KOPT-K1 (cell line): ENCODE results near the gene C1QTNF6.

ENCODE experiments used
- H3K27ac ChIP-seq: fragments of 200-600 bp; sonication (generic); 2 replicates; pipeline ENCODE4 v1.5.1; 2016; ENCODE audit warnings: antibody characterized with exemption, mild to moderate bottlenecking, low read depth, low read length; ENCODE audit not compliant: poor library complexity, severe bottlenecking
- H3K36me3 ChIP-seq: fragments of 200-600 bp; sonication (generic); 2 replicates; pipeline ENCODE4 v1.5.1; 2017; ENCODE audit warnings: antibody characterized with exemption, mild to moderate bottlenecking, low read length, moderate library complexity; ENCODE audit not compliant: insufficient read depth
- H3K9me3 ChIP-seq: fragments of 200-600 bp; sonication (generic); 2 replicates; pipeline ENCODE4 v1.5.1; 2017; ENCODE audit warnings: antibody characterized with exemption, low read length, mild to moderate bottlenecking; ENCODE audit not compliant: insufficient read depth, poor library complexity, severe bottlenecking

Gene C1QTNF6

DNA sequence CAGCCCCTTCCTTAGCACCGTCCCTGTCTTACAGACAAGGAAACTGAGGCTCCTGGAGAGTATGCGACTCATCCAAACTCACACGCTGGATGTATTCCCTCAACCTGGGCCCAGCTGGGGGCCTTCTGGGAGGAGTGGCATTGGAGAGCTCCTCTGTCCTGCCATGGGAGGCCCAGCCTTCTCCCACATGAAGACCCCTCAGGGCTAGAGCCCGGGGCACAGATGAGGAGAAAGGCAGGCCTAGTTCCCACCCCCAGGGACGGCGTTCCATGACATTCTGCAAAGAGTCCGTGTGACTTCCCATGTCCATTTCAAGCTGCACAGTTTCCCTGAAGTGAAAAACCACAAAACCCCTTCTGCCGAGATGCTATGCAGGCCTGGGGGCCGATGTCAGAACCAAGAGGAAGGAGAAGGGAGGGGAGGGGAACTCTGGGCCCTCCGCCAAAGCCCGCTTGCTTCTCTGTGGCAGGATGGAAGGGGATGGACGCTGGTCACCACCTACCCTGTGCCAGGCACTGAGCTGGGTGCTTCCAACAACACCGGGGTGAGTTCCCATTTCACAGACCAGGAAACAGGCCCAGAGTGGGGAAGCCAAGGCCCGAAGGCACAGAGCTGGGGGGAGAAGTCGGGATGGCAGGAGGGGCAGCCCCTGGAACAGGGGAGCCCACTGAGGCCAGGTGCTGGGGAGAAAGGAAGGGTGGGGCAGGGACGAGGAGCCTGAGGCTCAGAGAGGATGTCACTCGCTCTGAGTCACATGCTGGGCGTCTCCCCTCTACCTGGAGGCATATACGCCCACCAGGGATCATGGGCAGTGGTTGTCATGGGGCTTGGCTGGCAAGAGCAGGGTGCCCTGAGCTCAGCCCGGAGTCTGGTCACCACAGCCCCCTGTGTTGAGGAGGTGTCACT lies 40.3 kb upstream of the C1QTNF6 start:
- H3K27ac ChIP-seq, result peak overlapping the region; percentile 100
- H3K36me3 ChIP-seq, result peaks cover 90% of the 10 kb centered on the region

DNA sequence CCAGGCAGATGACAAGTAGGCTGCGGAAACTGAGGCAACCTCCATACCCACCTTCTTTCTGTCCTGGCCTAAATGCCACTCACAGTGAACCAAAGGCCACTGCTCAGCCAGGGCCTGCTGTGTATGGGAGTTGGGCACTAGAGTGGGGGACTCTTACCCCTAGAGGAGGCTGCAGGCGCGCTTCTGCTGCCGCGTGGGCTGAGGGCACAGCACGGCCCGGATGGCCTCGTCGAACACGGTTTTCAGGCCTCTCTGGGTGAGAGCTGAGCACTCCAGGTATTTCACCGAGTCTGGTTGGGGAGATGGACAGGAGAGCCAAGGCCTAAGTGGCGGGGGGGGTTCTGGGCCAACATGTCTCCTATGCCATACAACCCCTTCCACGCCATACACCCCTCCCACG lies 38.5 kb upstream of the C1QTNF6 start:
- Histone ChIP-seq H3K36me3 (peaks cover 74% of the 10 kb centered on the region), H3K27ac (no peak overlapping the region), H3K9me3 (peaks cover 9% of the 10 kb centered on the region)

More for the DNA sequence above, 40.3 kb upstream of the C1QTNF6 start:
- peaks cover 5% of the 10 kb centered on the region for H3K9me3 ChIP-seq

DNA sequence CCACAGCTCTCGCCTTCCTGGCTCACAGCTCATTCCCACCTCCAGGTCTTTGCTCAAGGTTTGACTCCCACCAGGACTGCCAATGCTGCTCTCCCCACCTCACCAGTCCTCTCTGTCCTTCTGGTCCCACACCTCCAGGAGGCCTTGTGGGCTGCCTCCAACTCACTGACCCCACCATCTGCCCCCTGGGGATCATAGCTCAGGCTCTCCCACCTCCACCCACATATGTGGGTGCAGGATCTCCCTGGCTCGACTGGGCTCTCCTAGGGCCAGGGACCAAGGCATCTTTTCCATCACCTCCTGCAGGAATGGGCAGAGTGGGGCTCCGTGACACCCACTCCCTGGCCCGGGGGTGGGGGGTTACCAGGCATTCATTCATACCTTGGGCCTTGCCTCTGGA lies 38.0 kb upstream of the C1QTNF6 start:
- Histone ChIP-seq H3K9me3 (peaks cover 9% of the 10 kb centered on the region), H3K27ac (no peak overlapping the region), H3K36me3 (peaks cover 70% of the 10 kb centered on the region)

DNA sequence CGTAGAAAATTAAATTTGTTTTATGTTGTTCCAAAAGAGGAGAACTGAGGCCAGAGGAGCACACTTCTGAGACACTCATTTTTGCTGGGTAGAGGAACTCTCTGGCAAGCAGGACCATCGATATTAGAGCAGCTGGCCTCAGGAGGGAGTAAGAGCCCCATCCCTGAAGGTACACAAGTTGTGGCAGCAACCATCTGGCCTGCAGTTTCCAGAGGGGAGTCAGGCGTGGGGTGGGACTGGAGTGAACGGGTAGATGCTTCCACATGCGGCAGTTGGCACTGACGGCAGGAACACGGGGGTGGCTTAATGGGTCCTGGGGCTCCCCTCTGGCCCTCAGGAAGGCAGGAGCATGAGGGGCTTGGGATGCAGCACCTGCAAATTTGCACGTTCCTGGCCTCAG lies 37.4 kb upstream of the C1QTNF6 start:
- peaks cover 9% of the 10 kb centered on the region for H3K9me3 ChIP-seq
- H3K36me3 ChIP-seq, result peaks cover 64% of the 10 kb centered on the region
- H3K27ac ChIP-seq, result no peak overlapping the region

DNA sequence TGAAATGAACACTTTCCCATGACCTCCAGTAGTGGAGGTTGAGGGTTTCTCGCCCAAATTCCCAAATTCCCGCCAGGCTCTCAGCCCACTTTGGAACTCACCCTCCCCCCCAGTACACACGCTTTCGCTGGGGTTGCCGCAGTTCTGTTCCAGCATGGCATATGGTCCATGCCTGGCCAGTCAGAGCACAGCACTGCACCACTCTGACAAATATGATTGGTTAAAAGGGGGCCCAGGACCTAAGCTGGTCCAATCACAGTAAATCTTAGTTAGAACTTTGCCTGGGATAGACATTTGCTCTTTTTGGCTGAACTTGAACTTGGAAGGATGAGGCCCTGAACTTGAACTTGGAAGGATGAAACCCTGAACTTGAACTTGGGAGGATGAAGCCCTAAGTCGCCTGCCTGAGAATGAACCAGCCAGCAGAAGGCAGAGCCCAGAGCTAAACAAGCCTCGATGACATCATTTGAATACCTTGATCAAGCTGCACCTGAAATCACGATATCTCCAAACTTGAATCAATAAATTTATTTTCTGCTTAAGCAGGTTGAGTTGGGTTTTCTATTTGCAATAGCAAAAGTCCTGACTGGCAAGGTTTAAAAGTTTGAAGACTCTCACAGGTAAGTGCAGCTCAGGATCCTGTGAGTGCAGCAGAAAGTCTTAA lies 36.8 kb upstream of the C1QTNF6 start:
- peaks cover 64% of the 10 kb centered on the region for H3K36me3 ChIP-seq
- H3K9me3 ChIP-seq, result peaks cover 9% of the 10 kb centered on the region
- peak overlapping the region; percentile 10 for H3K27ac ChIP-seq

DNA sequence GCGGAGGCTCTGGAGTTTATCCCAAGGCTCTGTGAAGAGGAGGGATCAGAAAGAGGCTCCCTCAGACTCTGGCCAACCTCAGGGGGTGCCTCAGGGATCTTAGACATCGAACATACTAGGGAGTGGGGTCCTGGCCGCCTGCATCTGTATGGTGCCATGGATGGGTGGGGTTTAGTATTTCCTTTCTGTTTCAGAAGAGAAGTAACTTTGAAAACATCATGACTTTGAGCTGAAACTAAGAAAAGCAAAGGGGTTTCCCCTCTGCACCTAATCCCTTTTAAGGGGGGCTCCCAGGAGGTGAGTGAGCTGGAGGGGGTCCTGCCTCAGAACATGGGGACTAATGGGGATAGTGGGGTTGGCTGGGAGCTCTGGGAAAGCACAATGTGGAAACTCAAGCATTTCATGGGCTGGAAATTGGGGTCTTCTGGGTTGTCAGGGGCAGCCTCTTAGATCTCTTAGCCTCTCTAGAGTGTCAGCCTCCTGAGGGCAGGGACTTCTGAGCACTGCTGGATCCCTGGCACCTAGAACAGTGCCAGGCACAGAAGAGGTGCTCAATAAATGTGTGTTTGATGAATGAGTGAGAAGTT lies 36.0 kb upstream of the C1QTNF6 start:
- H3K27ac ChIP-seq, result peak overlapping the region; percentile 10
- H3K9me3 ChIP-seq, result peaks cover 9% of the 10 kb centered on the region
- peaks cover 56% of the 10 kb centered on the region for H3K36me3 ChIP-seq

DNA sequence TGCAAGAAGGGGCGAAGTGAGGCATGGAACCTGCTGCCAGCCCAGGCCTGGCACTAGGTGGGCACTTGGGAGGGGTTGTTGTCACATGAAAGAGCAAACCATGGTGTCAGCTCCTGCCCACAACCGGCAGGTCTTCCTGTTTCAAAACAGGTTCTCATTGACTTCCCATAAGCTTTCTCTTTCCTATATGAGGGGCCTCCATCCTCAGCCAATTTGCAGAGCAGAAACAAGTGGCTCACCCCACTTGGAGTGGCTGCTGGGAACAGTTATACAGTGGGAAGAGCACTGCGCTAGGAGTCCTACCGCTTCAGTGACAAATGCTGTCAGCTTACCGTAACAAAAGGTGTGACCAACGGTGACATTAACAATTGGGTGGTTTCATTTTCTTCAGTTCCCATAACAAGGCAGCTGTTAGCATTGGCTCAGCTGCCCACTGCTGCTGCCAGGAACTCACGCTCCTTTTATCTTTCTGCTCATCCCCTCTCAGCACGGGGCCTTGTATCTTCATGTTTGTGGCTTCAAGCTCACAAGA lies 34.5 kb upstream of the C1QTNF6 start:
- H3K9me3 ChIP-seq, result peaks cover 9% of the 10 kb centered on the region
- peaks cover 40% of the 10 kb centered on the region for H3K36me3 ChIP-seq
- peak overlapping the region; percentile 56 for H3K27ac ChIP-seq

DNA sequence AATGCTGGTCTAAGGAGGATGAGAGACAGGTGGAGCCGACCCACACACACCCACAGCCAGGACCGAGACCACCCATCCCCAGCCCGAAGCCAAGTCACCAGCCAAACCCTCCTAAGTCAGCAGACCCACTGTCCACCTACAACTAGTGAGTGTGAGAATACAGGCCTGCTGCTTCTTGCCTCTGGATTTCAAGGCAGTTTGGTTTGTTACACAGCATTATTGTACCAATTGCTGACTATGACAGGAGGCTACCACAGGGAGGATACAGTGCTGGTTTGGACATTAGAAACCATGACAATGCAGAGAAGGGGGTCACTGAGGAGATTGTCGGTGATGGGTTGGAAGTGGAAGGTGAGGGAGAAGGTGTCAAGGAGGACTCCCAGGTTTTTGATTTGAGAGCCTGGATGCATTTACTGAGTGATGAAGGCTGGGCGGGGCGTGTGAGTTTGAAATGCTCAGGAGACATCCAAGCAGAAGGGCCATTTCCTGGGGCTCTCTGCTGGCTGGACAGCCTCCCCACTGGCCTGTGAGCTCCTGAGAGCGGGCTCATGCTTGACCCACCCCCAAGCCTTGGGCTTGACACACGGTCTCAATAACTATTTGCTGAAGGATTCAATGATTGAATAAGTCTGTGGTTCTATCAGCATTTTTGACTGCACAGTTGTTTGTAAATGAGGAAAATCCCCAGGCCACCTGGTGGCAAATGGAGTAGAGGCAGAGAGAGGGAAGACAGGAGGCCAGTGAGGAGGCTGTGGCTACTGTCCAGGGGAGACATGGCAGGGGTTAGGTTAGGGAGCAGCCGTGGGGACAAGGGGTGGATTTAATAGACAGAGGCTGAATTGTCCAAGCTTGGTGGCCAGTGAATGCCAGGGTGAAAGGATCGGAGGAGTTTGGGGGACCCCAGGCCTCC lies 33.6 kb upstream of the C1QTNF6 start:
- H3K9me3 ChIP-seq, result peaks cover 9% of the 10 kb centered on the region
- peaks cover 36% of the 10 kb centered on the region for H3K36me3 ChIP-seq
- H3K27ac ChIP-seq, result peak overlapping the region; percentile 56

DNA sequence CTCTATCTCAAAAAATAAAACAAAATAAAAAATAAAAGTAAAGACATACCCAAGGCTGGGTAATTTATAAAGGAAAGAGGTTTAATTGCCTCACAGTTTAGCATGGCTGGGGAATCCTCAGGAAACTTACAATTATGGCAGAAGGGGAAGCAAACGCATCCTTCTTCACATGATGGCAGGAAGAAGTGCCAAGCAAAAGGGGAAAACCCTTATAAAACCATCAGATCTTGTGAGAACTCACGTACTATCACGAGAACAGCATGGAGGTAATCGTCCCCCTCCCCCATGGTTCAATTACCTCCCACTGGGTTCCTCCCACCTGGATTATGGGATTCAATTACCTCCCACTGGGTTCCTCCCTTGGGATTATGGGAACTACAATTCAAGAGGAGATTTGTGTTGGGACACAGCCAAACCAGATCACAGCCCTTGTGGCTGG lies 32.5 kb upstream of the C1QTNF6 start:
- peaks cover 25% of the 10 kb centered on the region for H3K36me3 ChIP-seq
- peaks cover 9% of the 10 kb centered on the region for H3K9me3 ChIP-seq
- peak overlapping the region; percentile 78 for H3K27ac ChIP-seq

DNA sequence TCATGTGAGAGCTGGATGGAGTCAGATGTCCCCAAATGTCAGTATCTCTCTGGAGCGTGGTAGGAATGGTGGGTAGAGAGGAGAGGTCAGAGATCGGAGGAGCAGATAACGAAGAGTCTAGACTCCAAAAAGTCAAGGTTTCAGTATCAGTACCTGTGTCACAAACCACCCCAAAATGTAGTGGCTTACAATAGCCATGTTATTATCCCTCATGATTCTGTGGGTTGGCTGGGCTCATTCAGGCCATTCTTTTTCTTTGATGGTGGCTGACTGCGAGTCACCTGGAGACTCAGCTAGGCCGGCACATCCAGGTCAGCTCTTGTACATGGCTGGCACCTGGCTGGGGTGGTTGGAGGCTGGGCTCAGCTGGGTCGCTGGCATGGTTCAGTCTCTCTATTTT lies 31.5 kb upstream of the C1QTNF6 start:
- peaks cover 9% of the 10 kb centered on the region for H3K9me3 ChIP-seq
- peak overlapping the region; percentile 78 for H3K27ac ChIP-seq
- peaks cover 15% of the 10 kb centered on the region for H3K36me3 ChIP-seq

DNA sequence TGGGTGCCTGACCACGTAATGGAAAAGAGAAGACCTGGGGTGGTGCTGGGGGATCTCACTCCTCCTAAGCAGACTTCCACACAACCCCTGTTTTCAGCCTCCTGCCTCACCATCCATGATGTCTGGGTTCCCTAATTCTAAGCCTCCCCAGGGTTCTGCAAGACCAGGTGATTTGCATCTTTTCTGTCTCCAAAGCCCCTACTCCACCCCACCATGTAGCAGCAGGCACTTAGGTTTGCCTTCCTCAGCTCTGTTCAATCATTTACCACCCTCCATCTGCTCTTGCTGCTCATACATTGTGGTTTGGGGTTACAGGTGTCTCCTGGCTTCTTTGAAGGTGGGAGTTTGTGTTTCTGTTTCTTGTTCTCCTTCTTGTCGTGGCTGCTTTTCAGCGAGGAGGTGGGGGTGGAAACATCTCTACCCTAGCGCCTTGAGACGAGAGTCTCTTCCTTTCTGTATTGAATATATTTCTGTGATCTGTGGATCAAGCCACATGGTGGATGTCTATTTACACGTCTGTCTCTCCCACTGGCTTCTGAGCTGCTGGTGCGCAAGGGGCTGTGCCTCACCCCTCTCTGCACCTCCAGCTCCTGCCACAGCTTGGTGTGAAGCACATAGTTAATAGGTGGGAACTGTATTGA lies 30.8 kb upstream of the C1QTNF6 start:
- Histone ChIP-seq H3K27ac (peak overlapping the region; percentile 78), H3K36me3 (peaks cover 8% of the 10 kb centered on the region), H3K9me3 (peaks cover 9% of the 10 kb centered on the region)

DNA sequence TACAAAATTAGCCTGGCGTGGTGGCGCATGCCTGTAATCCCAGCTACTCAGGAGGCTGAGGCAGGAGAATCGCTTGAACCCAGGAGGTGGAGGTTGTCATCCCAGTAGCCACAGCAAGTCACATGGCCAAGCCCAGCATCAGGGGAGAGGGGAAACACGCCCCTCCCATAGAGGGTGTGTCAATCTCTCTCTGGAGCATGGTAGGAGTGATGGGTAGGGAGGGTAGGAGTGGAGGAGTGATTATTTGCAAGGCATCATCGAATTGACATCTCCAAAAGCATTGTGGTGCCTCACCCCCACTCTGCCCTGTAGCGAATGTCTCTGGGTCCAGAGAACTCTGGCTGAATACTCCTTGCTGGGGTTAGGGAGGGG lies 30.3 kb upstream of the C1QTNF6 start:
- Histone ChIP-seq H3K9me3 (peaks cover 4% of the 10 kb centered on the region), H3K36me3 (peaks cover 3% of the 10 kb centered on the region), H3K27ac (peak overlapping the region; percentile 78)

DNA sequence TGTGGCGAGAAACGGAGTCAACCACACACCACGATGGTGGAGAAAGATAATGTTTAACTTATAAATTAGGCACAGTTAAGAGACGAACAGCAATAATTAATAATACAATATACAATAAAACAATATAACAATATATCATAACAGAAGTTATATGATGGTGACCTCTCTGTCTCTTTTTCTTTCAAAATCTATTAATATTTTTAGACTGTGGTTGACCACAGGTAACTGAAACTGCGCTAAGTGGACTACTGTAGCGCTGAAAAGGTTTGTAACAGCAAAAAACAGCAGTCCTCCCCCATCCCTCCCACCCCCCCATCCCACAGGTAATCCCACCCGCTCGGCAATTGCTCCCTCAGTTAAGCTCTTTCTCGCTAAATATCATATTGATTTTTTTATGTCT lies 27.8 kb upstream of the C1QTNF6 start:
- Histone ChIP-seq H3K36me3 (no peaks in the 10 kb centered on the region), H3K9me3 (no peaks in the 10 kb centered on the region), H3K27ac (no peak overlapping the region)

DNA sequence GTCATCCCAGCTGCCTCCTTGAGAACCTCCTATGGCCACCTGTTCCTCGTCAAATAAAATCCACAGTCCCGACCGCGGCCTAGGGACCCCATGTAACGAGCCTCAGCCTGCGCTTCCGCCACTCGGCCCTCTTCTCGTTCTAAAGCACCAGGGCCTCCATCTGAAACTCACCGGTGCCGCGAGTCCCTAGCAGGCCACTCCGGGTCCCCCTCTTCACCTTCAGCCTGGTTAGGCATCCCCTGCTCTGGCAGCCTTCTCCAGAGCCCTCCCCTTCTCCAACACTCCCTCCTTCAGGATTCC lies 26.6 kb upstream of the C1QTNF6 start:
- Histone ChIP-seq H3K36me3 (no peaks in the 10 kb centered on the region), H3K27ac (no peak overlapping the region), H3K9me3 (no peaks in the 10 kb centered on the region)
